Gastroesophageal sphincter (tissue), 4 donors: ENCODE data around the gene KCNQ1OT1. TPM values are rescaled to one million over a fixed set of nuclear protein-coding genes. Genes with fewer than 3 reads are reported as not detected.

Source experiments
- ATAC-seq: fragments of 150-250 bp; one replicate; pipeline ENCODE4 v1.9.1; 2016; ENCODE audit warnings: mild to moderate bottlenecking, moderate library complexity
- H3K27ac ChIP-seq, 4 donors: fragments of 200-600 bp; sonication (generic) in 3 of 4; 1 replicate in 3 of 4; 2 replicates in 1 of 4; pipeline ENCODE4 v1.5.1; 2016 to 2019
- H3K27me3 ChIP-seq: fragments of 200-600 bp; sonication (generic); one replicate; pipeline ENCODE4 v1.5.1; 2019
- H3K36me3 ChIP-seq, 2 donors: fragments of 200-600 bp; sonication (generic); one replicate each; pipeline ENCODE4 v1.5.1; 2019; ENCODE audit warnings: control low read depth in 1 of 2
- H3K4me1 ChIP-seq, 3 donors: fragments of 200-600 bp; sonication (generic); 1 replicate in 2 of 3; 2 replicates in 1 of 3; pipeline ENCODE4 v1.5.1; 2016 to 2019; ENCODE audit warnings: control low read depth in 2 of 3
- H3K4me3 ChIP-seq, 2 donors: fragments of 200-600 bp; sonication (generic); one replicate each; pipeline ENCODE4 v1.5.1; 2019; ENCODE audit warnings: mild to moderate bottlenecking in 1 of 2, moderate library complexity in 1 of 2
- H3K9me3 ChIP-seq, 3 donors: fragments of 200-600 bp; sonication (generic); one replicate each; pipeline ENCODE4 v1.5.1; 2017 to 2019; ENCODE audit warnings: control low read depth in 2 of 3
- CTCF ChIP-seq, 4 experiments: fragments of 200-600 bp in 2 of 4; fragments of 450-650 bp in 2 of 4; sonication (generic) in 1 of 4; IDR thresholded peaks; one replicate each; pipeline ENCODE4 v1.5.1; 2017 to 2019; ENCODE audit warnings: antibody characterized with exemption in 4 of 4, mild to moderate bottlenecking in 2 of 4, moderate library complexity in 2 of 4
- EP300 ChIP-seq: sonication (generic); formaldehyde crosslinking; IDR thresholded peaks from one replicate; pipeline ENCODE4 v1.6.1; 2017; ENCODE audit warnings: antibody characterized with exemption, mild to moderate bottlenecking
- POLR2A ChIP-seq, 2 donors: fragments of 450-650 bp; IDR thresholded peaks; one replicate each; pipeline ENCODE4 v1.6.1; 2017; ENCODE audit warnings: antibody characterized with exemption in 2 of 2, mild to moderate bottlenecking in 2 of 2, moderate library complexity in 1 of 2
- POLR2AphosphoS5 ChIP-seq: sonication (generic); formaldehyde crosslinking; IDR thresholded peaks from one replicate; pipeline ENCODE4 v1.6.1; 2017; ENCODE audit warnings: antibody characterized with exemption
- WGBS, 2 donors: methylation state at CpG; one replicate each; pipeline ENCODE4 v1.1.5; 2018; ENCODE audit warnings: low coverage in 1 of 2; 5-methylcytosine and 5-hydroxymethylcytosine counted together
- total RNA-seq, 4 donors: library from RNA; depleted of rRNA; stranded (reverse); fragments of >200 nt; gene quantifications; one replicate each; pipeline ENCODE4 v1.1.0, GENCODE V29; 2016

KCNQ1OT1 gene
- total RNA-seq, 4 donors from 2014 or later: 0.52 to 3.3 (median 1.4) TPM

- TF ChIP-seq CTCF (IDR thresholded peaks at IDR 0.05): no peak
- TF ChIP-seq POLR2AphosphoS5: no peak
- TF ChIP-seq EP300: no peak
- TF ChIP-seq POLR2A (IDR thresholded peaks at IDR 0.05): no peak
- H3K27me3 ChIP-seq: no peaks in the 10 kb centered on the region
- peaks cover 0 to 43% (median 0%) of the 10 kb centered on the region in 3 donors for H3K9me3 ChIP-seq
- peaks cover 0 to 24% of the 10 kb centered on the region in 2 donors for H3K36me3 ChIP-seq
- H3K4me3 ChIP-seq: no peak overlapping the region
- H3K4me1 ChIP-seq: no peaks in the 10 kb centered on the region
- ATAC-seq: no peak
- 97% methylated on average over 4 of the region's 5 CpGs; no CpG with 5 or more reads in 1 of the 2 donors for WGBS, 2 donors
- H3K27ac ChIP-seq: no peak overlapping the region
Measured at GRCh38 chr11:2662024-2662312, 37.8 kb downstream of the KCNQ1OT1 start.

GRCh38 chr11:2661173-2662023 lies 38.4 kb downstream of the KCNQ1OT1 start:
- no peak for ATAC-seq
- 60 to 89% methylated on average over 1 to 2 of the region's 4 CpGs for WGBS, 2 donors
- H3K36me3 ChIP-seq: peaks cover 0 to 24% of the 10 kb centered on the region in 2 donors
- peaks cover 0 to 45% (median 0%) of the 10 kb centered on the region in 3 donors for H3K9me3 ChIP-seq
- H3K4me3 ChIP-seq: no peak overlapping the region
- no peaks in the 10 kb centered on the region for H3K4me1 ChIP-seq
- no peaks in the 10 kb centered on the region for H3K27me3 ChIP-seq
- TF ChIP-seq POLR2A (IDR thresholded peaks at IDR 0.05): no peak
- TF ChIP-seq CTCF (IDR thresholded peaks at IDR 0.05): no peak
- no peak for TF ChIP-seq EP300
- no peak for TF ChIP-seq POLR2AphosphoS5
- H3K27ac ChIP-seq: no peak overlapping the region

GRCh38 chr11:2660357-2660939 lies 39.3 kb downstream of the KCNQ1OT1 start:
- no peaks in the 10 kb centered on the region for H3K4me1 ChIP-seq
- no peaks in the 10 kb centered on the region for H3K27me3 ChIP-seq
- H3K36me3 ChIP-seq: peaks cover 0 to 24% of the 10 kb centered on the region in 2 donors
- peaks cover 0 to 54% (median 0%) of the 10 kb centered on the region in 3 donors for H3K9me3 ChIP-seq
- 100% methylated on average over 2 of the region's 2 CpGs for WGBS, 2 donors
- no peak for ATAC-seq
- H3K4me3 ChIP-seq: no peak overlapping the region
- H3K27ac ChIP-seq: no peak overlapping the region
- TF ChIP-seq EP300 (no peak), CTCF (IDR thresholded peaks at IDR 0.05) (no peak), POLR2A (IDR thresholded peaks at IDR 0.05) (no peak), POLR2AphosphoS5 (no peak)

GRCh38 chr11:2657697-2658284 lies 42.0 kb downstream of the KCNQ1OT1 start:
- WGBS, 2 donors: 86 to 91% methylated on average over 8 of the region's 8 CpGs
- ATAC-seq: no peak

More at GRCh38 chr11:2657697-2658284, 42.0 kb downstream of the KCNQ1OT1 start:
- TF ChIP-seq CTCF (IDR thresholded peaks at IDR 0.05) (no peak), POLR2AphosphoS5 (no peak), EP300 (no peak), POLR2A (IDR thresholded peaks at IDR 0.05) (no peak)
- Histone ChIP-seq H3K27me3 (no peaks in the 10 kb centered on the region), H3K27ac (no peak overlapping the region), H3K36me3 (peaks cover 0 to 10% of the 10 kb centered on the region in 2 donors), H3K4me1 (no peaks in the 10 kb centered on the region), H3K9me3 (peaks cover 0 to 81% (median 0%) of the 10 kb centered on the region in 3 donors), H3K4me3 (no peak overlapping the region)
